ENCODE measurements around the gene PCNA.
"Not testable (repeated sequence)": the region's sequence is repeated elsewhere in the genome, so short reads cannot be mapped to it uniquely, and the experiment has no call there.

PCNA gene

GRCh38 chr20:5095931-5096330 is 23.8 kb downstream of the PCNA start:
- no peak for DNase-seq

- no peak for DNase-seq
These were observed 24.3 kb downstream of the PCNA start for GRCh38 chr20:5095454-5095853.

GRCh38 chr20:5092765-5093339 is 26.9 kb downstream of the PCNA start:
- DNase-seq: no peak

GRCh38 chr20:5091902-5092301 is 27.9 kb downstream of the PCNA start:
- DNase-seq: no peak

- peak; percentile 42 for DNase-seq
These were observed 29.6 kb downstream of the PCNA start for GRCh38 chr20:5090191-5090590.

- DNase-seq: no peak
These were observed 31.1 kb downstream of the PCNA start for GRCh38 chr20:5088688-5089087.

GRCh38 chr20:5085380-5085779 is 34.4 kb downstream of the PCNA start:
- no peak for DNase-seq

GRCh38 chr20:5080384-5080877 is 39.3 kb downstream of the PCNA start:
- DNase-seq: peak; percentile 29

- DNase-seq: peak; percentile 88
These were observed 41.3 kb downstream of the PCNA start for GRCh38 chr20:5078399-5078958.

GRCh38 chr20:5077761-5078387 is 41.9 kb downstream of the PCNA start:
- peak; percentile 41 for DNase-seq

GRCh38 chr20:5076913-5077312 is 42.8 kb downstream of the PCNA start:
- DNase-seq: not testable (repeated sequence)

- no peak for DNase-seq
These were observed 45.5 kb downstream of the PCNA start for GRCh38 chr20:5074232-5074674.

- no peak for DNase-seq
These were observed 46.0 kb downstream of the PCNA start for GRCh38 chr20:5073660-5074231.

- DNase-seq: no peak
These were observed 46.8 kb downstream of the PCNA start for GRCh38 chr20:5072756-5073659.

- not testable (repeated sequence) for DNase-seq
These were observed 47.8 kb downstream of the PCNA start for GRCh38 chr20:5071942-5072341.

- DNase-seq: no peak
These were observed 49.2 kb downstream of the PCNA start for GRCh38 chr20:5070570-5070969.

GRCh38 chr20:5070081-5070480 is 49.7 kb downstream of the PCNA start:
- no peak for DNase-seq

GRCh38 chr20:5069141-5069806 is 50.5 kb downstream of the PCNA start:
- no peak for DNase-seq

- no peak for DNase-seq
These were observed 51.7 kb downstream of the PCNA start for GRCh38 chr20:5067877-5068645.

GRCh38 chr20:5065879-5066383 is 53.8 kb downstream of the PCNA start:
- DNase-seq: peak; percentile 21

GRCh38 chr20:5065166-5065878 is 54.4 kb downstream of the PCNA start:
- no peak for DNase-seq

Measured in CD4-positive, alpha-beta T cell treated with Interleukin-10 for 1 hour (primary cell).